ENCODE results near the gene TRIM52. TPM values are rescaled to one million over a fixed set of nuclear protein-coding genes. Genes with fewer than 3 reads are reported as not detected.

TRIM52 gene
- total RNA-seq, 1 experiment from 2014 or later: 7.6 TPM

DNA sequence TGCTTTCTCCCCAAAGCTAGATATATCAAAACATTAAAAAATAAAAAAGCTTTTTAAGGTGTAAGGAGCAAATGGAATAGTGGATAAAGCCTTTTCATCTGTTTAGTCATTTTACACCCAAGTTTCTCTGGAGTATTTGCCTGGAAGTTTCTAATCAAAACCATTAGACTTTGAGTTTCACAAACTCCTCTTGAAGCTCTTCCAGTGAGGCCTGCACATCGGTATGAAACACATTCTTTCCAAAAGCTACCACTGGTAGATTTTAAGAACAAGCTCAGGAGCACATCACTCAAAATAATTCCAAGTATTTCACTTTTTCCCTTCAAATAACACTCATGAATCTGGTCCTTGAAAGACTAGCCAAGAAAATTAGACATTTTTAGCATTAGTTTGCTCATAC is 5.7 kb downstream of the TRIM52 start:
- no TSS peak for BruUV-seq (replicated peaks)
- Histone ChIP-seq H3K79me2 (ENCODE audit: insufficient read depth, low read length) (peaks cover 98% of the 10 kb centered on the region), H3K36me3 (ENCODE audit: control insufficient read depth in 1 of 2, insufficient read depth in 2 of 2, low read length in 2 of 2) (peaks cover 23 to 37% of the 10 kb centered on the region in 2 experiments), H3K4me3 (replicated peaks in 1 of 2; ENCODE audit: low read depth in 1 of 2, low read length in 2 of 2) (no peak overlapping the region), H4K20me1 (ENCODE audit: insufficient read depth) (peaks cover 18% of the 10 kb centered on the region; the same call in 1 of the 2 replicates), H3K4me1 (ENCODE audit: control insufficient read depth in 1 of 2, insufficient read depth in 2 of 2, low read length in 2 of 2) (peaks cover 10 to 12% of the 10 kb centered on the region in 2 experiments; a peak in 3 of 4 replicates), H3K4me2 (ENCODE audit: low read length) (no peak overlapping the region), H3K27ac (ENCODE audit: low read depth, low read length) (no peak overlapping the region), H3K9me2 (ENCODE audit: insufficient read depth) (no peaks in the 10 kb centered on the region), H2AFZ (ENCODE audit: low read depth, low read length, poor library complexity, severe bottlenecking) (no peak overlapping the region), H3K9ac (ENCODE audit: low read length) (no peak overlapping the region), H3K9me3 (ENCODE audit: control insufficient read depth in 1 of 2, insufficient read depth in 1 of 2, low read depth in 1 of 2, low read length in 2 of 2) (no peaks in the 10 kb centered on the region), H3K27me3 (ENCODE audit: insufficient read depth, low read length) (no peaks in the 10 kb centered on the region)
- intact Hi-C loops (cut with micrococcal nuclease): loop anchor here (5.0 kb wide), 1 partner anchor 73 kb away; no protein-coding TSS in a partner anchor
- no peak for TF ChIP-seq CEBPB (IDR thresholded peaks at IDR 0.05; ENCODE audit: low read depth)
- POLR2A ChIA-PET: interaction anchor here (1.1 to 1.3 kb wide), 2 partner anchors 9 to 11 kb away, joined by 3 to 5 read pairs; partner anchors contain the start of gene RACK1
- CTCF ChIA-PET: no interaction called here
- DNase-seq (ENCODE audit: low read depth, low spot score) (no peak), ATAC-seq (no peak)
- RAD21 ChIA-PET (ENCODE audit: low non-redundant PET in 1 of 2, low total read pairs in 2 of 2, uncharacterized antibody in 2 of 2, unreplicated experiment in 2 of 2): no interaction called here

DNA sequence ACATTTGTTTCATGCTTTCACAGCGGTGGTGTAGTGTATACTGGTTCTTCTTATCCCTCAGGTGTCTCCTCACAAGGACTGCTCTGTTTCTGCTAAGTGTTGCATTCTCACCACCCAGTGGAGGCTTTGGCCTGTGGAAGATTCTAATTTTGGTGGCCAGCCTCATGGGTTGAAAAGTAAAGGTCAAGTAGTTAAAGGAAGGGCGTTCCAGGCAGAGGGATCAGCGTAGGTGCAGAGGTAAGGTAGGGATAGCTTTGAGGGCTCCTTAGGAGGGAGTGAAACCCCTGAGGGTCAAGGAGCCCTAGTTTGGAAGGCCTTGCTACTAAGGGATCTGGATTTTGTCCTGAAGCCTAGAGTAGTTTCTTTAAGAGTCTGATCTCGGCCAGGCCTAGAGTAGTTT is 12.7 kb downstream of the TRIM52 start:
- Histone ChIP-seq H3K36me3 (ENCODE audit: control insufficient read depth in 1 of 2, insufficient read depth in 2 of 2, low read length in 2 of 2) (peaks cover 13 to 29% of the 10 kb centered on the region in 2 experiments), H2AFZ (ENCODE audit: low read depth, low read length, poor library complexity, severe bottlenecking) (no peak overlapping the region), H3K4me3 (replicated peaks in 1 of 2; ENCODE audit: low read depth in 1 of 2, low read length in 2 of 2) (peak overlapping the region; percentile 88 to 92), H3K9me2 (ENCODE audit: insufficient read depth) (no peaks in the 10 kb centered on the region), H3K27me3 (ENCODE audit: insufficient read depth, low read length) (no peaks in the 10 kb centered on the region), H4K20me1 (ENCODE audit: insufficient read depth) (peaks cover 5% of the 10 kb centered on the region; the same call in 1 of the 2 replicates), H3K9me3 (ENCODE audit: control insufficient read depth in 1 of 2, insufficient read depth in 1 of 2, low read depth in 1 of 2, low read length in 2 of 2) (no peaks in the 10 kb centered on the region), H3K27ac (ENCODE audit: low read depth, low read length) (peak overlapping the region; percentile 96), H3K4me1 (ENCODE audit: control insufficient read depth in 1 of 2, insufficient read depth in 2 of 2, low read length in 2 of 2) (peaks cover 17 to 38% of the 10 kb centered on the region in 2 experiments), H3K9ac (ENCODE audit: low read length) (peak overlapping the region; percentile 93), H3K4me2 (ENCODE audit: low read length) (peak overlapping the region; percentile 98), H3K79me2 (ENCODE audit: insufficient read depth, low read length) (peaks cover 90% of the 10 kb centered on the region)
- ATAC-seq (no peak), DNase-seq (ENCODE audit: low read depth, low spot score) (no peak)
- intact Hi-C loops (cut with micrococcal nuclease): no loop called here
- BruUV-seq (replicated peaks): no TSS peak
- ChIA-PET POLR2A (no interaction called here), CTCF (no interaction called here), RAD21 (ENCODE audit: low non-redundant PET in 1 of 2, low total read pairs in 2 of 2, uncharacterized antibody in 2 of 2, unreplicated experiment in 2 of 2) (no interaction called here)
- TF ChIP-seq, protein P1, sequence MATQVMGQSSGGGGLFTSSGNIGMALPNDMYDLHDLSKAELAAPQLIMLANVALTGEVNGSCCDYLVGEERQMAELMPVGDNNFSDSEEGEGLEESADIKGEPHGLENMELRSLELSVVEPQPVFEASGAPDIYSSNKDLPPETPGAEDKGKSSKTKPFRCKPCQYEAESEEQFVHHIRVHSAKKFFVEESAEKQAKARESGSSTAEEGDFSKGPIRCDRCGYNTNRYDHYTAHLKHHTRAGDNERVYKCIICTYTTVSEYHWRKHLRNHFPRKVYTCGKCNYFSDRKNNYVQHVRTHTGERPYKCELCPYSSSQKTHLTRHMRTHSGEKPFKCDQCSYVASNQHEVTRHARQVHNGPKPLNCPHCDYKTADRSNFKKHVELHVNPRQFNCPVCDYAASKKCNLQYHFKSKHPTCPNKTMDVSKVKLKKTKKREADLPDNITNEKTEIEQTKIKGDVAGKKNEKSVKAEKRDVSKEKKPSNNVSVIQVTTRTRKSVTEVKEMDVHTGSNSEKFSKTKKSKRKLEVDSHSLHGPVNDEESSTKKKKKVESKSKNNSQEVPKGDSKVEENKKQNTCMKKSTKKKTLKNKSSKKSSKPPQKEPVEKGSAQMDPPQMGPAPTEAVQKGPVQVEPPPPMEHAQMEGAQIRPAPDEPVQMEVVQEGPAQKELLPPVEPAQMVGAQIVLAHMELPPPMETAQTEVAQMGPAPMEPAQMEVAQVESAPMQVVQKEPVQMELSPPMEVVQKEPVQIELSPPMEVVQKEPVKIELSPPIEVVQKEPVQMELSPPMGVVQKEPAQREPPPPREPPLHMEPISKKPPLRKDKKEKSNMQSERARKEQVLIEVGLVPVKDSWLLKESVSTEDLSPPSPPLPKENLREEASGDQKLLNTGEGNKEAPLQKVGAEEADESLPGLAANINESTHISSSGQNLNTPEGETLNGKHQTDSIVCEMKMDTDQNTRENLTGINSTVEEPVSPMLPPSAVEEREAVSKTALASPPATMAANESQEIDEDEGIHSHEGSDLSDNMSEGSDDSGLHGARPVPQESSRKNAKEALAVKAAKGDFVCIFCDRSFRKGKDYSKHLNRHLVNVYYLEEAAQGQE (IDR thresholded peaks at IDR 0.05; ENCODE audit: low read depth): no peak
- TF ChIP-seq YY1 (IDR thresholded peaks at IDR 0.05; ENCODE audit: extremely low read depth, insufficient replicate concordance, low read depth, low read length) (no peak), CEBPB (IDR thresholded peaks at IDR 0.05; ENCODE audit: low read depth) (no peak), JUND (IDR thresholded peaks at IDR 0.05) (no peak), POLR2AphosphoS5 (IDR thresholded peaks at IDR 0.05; ENCODE audit: low read depth, low read length) (no peak), EGR1 (IDR thresholded peaks at IDR 0.05; ENCODE audit: low read depth) (no peak), POLR2A (IDR thresholded peaks at IDR 0.05; ENCODE audit: borderline replicate concordance, extremely low read depth, insufficient read depth, insufficient read length) (no peak)
- TF ChIP-seq, protein P2, sequence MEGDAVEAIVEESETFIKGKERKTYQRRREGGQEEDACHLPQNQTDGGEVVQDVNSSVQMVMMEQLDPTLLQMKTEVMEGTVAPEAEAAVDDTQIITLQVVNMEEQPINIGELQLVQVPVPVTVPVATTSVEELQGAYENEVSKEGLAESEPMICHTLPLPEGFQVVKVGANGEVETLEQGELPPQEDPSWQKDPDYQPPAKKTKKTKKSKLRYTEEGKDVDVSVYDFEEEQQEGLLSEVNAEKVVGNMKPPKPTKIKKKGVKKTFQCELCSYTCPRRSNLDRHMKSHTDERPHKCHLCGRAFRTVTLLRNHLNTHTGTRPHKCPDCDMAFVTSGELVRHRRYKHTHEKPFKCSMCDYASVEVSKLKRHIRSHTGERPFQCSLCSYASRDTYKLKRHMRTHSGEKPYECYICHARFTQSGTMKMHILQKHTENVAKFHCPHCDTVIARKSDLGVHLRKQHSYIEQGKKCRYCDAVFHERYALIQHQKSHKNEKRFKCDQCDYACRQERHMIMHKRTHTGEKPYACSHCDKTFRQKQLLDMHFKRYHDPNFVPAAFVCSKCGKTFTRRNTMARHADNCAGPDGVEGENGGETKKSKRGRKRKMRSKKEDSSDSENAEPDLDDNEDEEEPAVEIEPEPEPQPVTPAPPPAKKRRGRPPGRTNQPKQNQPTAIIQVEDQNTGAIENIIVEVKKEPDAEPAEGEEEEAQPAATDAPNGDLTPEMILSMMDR (IDR thresholded peaks at IDR 0.05 in 2 of 3, conservative IDR thresholded peaks at IDR 0.05 in 1 of 3; ENCODE audit: borderline replicate concordance in 1 of 3, insufficient read depth in 1 of 3, low read depth in 2 of 3, low read length in 2 of 3): no peak
